ENCODE measurements around the gene RTN4. TPM values are rescaled to one million over a fixed set of nuclear protein-coding genes. Genes with fewer than 3 reads are reported as not detected.
A peak's percentile ranks its signal among the peaks of the same experiment; 100 is the strongest.

The RTN4 gene
- total and polyA plus RNA-seq, 2 of the 4 experiments (the other 2 are of a cell fraction): 77.8 to 588 TPM

GRCh38 chr2:54966165-54966832 lies 84.0 kb downstream of the RTN4 start:
- Histone ChIP-seq H4K5ac (ENCODE audit: low read depth, low read length) (no peak overlapping the region), H3K56ac (ENCODE audit: extremely low read depth, insufficient read depth, low read length) (no peak overlapping the region), H3K9ac (ENCODE audit: low read depth, low read length) (no peak overlapping the region), H3K79me1 (ENCODE audit: low read depth in 1 of 2, low read length in 2 of 2) (peaks cover 36 to 67% of the 10 kb centered on the region in 2 experiments), H3K4ac (ENCODE audit: low read depth, low read length) (no peak overlapping the region), H3K36me3 (ENCODE audit: control insufficient read depth, insufficient read depth, low read length) (peaks cover 29% of the 10 kb centered on the region), H2BK5ac (ENCODE audit: low read depth, low read length, poor library complexity, severe bottlenecking) (no peak overlapping the region), H2AK9ac (replicated peaks; ENCODE audit: low read depth, low read length, poor library complexity) (peak overlapping the region; percentile 2), H3K9me1 (ENCODE audit: insufficient read depth, low read length) (peaks cover 41% of the 10 kb centered on the region), H2BK120ac (ENCODE audit: low read depth, low read length) (no peak overlapping the region), H3K23ac (ENCODE audit: low read depth, low read length) (no peak overlapping the region), H2BK20ac (ENCODE audit: low read depth, low read length) (no peak overlapping the region), H4K91ac (ENCODE audit: insufficient read depth, low read depth, low read length) (no peak overlapping the region), H3K14ac (replicated peaks; ENCODE audit: low read depth, low read length) (peak overlapping the region; percentile 33; the same call in 1 of the 2 replicates), H3K9me3 (ENCODE audit: control insufficient read depth, insufficient read depth, low read length) (no peaks in the 10 kb centered on the region), H3K4me1 (ENCODE audit: control insufficient read depth, insufficient read depth, low read length) (peaks cover 6% of the 10 kb centered on the region; the same call in 1 of the 2 replicates), H2BK15ac (ENCODE audit: low read depth, low read length) (no peak overlapping the region), H2AK5ac (ENCODE audit: low read depth, low read length) (no peak overlapping the region), H2AFZ (replicated peaks; ENCODE audit: low read length, poor library complexity) (no peak overlapping the region), H4K8ac (ENCODE audit: low read depth in 2 of 2, low read length in 2 of 2) (no peak overlapping the region), H3K4me2 (ENCODE audit: low read depth, low read length) (no peak overlapping the region), H3K27me3 (ENCODE audit: control insufficient read depth, insufficient read depth, low read length) (no peaks in the 10 kb centered on the region), H3K4me3 (ENCODE audit: insufficient read depth, low read depth, low read length) (no peak overlapping the region), H3K27ac (ENCODE audit: insufficient read depth, low read length) (no peak overlapping the region), H3K18ac (ENCODE audit: low read depth, low read length) (no peak overlapping the region), H4K20me1 (ENCODE audit: insufficient read depth, low read length) (peaks cover 53% of the 10 kb centered on the region)
- ChIA-PET POLR2A (ENCODE audit: unreplicated experiment) (no interaction called here), CTCF (interaction anchor here (1.8 kb wide), 1 partner anchor 10 kb away, joined by 4 read pairs; no protein-coding TSS in a partner anchor)
- ATAC-seq (ENCODE audit: low read depth) (no peak; the same call in 1 of the 2 replicates), DNase-seq (no peak)
- intact Hi-C loops (cut with micrococcal nuclease) (no loop called here), in situ Hi-C loops (cut with MboI; ENCODE audit: low sequenced_read_pairs) (no loop called here), dilution Hi-C loops (cut with HindIII; ENCODE audit: low sequenced_read_pairs, unreplicated experiment) (no loop called here)
- BruUV-seq (replicated peaks): no TSS peak
- WGBS, 2 experiments (ENCODE audit: extremely low coverage in 2 of 2, insufficient read length in 1 of 2): 100% methylated on average over 1 of the region's 8 CpGs; no CpG with 5 or more reads in 1 of the 2 experiments
- TF ChIP-seq CHD1 (IDR thresholded peaks at IDR 0.05; ENCODE audit: low read depth, low read length) (no peak), CEBPB (IDR thresholded peaks at IDR 0.05; ENCODE audit: low read depth, low read length) (no peak), NFE2L2 (IDR thresholded peaks at IDR 0.05; ENCODE audit: low read depth, low read length) (no peak), RCOR1 (IDR thresholded peaks at IDR 0.05; ENCODE audit: insufficient replicate concordance, low read length) (no peak), CTCF (conservative IDR thresholded peaks at IDR 0.05; ENCODE audit: low read depth, low read length) (no peak), USF2 (IDR thresholded peaks at IDR 0.05; ENCODE audit: low read depth, low read length) (no peak), MAZ (IDR thresholded peaks at IDR 0.05; ENCODE audit: borderline replicate concordance, low read depth, low read length) (no peak), ELK1 (IDR thresholded peaks at IDR 0.05; ENCODE audit: borderline replicate concordance, low read depth, low read length) (no peak), FOS (IDR thresholded peaks at IDR 0.05; ENCODE audit: low read depth, low read length) (no peak), RAD21 (IDR thresholded peaks at IDR 0.05; ENCODE audit: low read length) (no peak), MXI1 (IDR thresholded peaks at IDR 0.05; ENCODE audit: borderline replicate concordance, low read depth, low read length) (no peak), RFX5 (IDR thresholded peaks at IDR 0.05; ENCODE audit: low read depth, low read length) (no peak), BHLHE40 (IDR thresholded peaks at IDR 0.05; ENCODE audit: low read depth, low read length) (no peak), SMC3 (IDR thresholded peaks at IDR 0.05; ENCODE audit: low read depth, low read length) (no peak), MAFK (IDR thresholded peaks at IDR 0.05; ENCODE audit: low read depth, low read length) (no peak), POLR2A (IDR thresholded peaks at IDR 0.05; ENCODE audit: low read depth, low read length) (no peak)
